IPS-11a (cell line): ENCODE measurements around the gene PTGER1.

ENCODE experiments used
- H3K4me3 ChIP-seq: one replicate; pipeline ENCODE4 v1.5.1; 2013; ENCODE audit warnings: low read depth, low read length, control low read depth

PTGER1 gene

GRCh38 chr19:14502334-14503092 is 27.4 kb upstream of the PTGER1 start:
- H3K4me3 ChIP-seq: no peak overlapping the region

- H3K4me3 ChIP-seq: peak overlapping the region; percentile 8
Measured at GRCh38 chr19:14497228-14497921, 22.2 kb upstream of the PTGER1 start.

- no peak overlapping the region for H3K4me3 ChIP-seq
Measured at GRCh38 chr19:14496834-14497227, 21.7 kb upstream of the PTGER1 start.

GRCh38 chr19:14496029-14496833 is 21.1 kb upstream of the PTGER1 start, which contains the start of gene GIPC1:
TSS of gene GIPC1 (minus strand) at chr19:14496127. CDS start at chr19:14482976, 13,151 bp downstream.
- H3K4me3 ChIP-seq: peak within 1 kb of the TSS; percentile 47

GRCh38 chr19:14495672-14496028 is 20.5 kb upstream of the PTGER1 start:
- peak overlapping the region; percentile 47 for H3K4me3 ChIP-seq

GRCh38 chr19:14494910-14495671 is 19.9 kb upstream of the PTGER1 start:
- H3K4me3 ChIP-seq: peak overlapping the region; percentile 47

- H3K4me3 ChIP-seq: no peak overlapping the region
Measured at GRCh38 chr19:14494411-14494810, 19.3 kb upstream of the PTGER1 start.

- no peak overlapping the region for H3K4me3 ChIP-seq
Measured at GRCh38 chr19:14492756-14493337, 17.7 kb upstream of the PTGER1 start.

- H3K4me3 ChIP-seq: no peak overlapping the region
Measured at GRCh38 chr19:14487370-14488125, 12.4 kb upstream of the PTGER1 start.

- no peak overlapping the region for H3K4me3 ChIP-seq
Measured at GRCh38 chr19:14482172-14482941, 7.2 kb upstream of the PTGER1 start.

- H3K4me3 ChIP-seq: no peak overlapping the region
Measured at GRCh38 chr19:14480700-14481079, 5.5 kb upstream of the PTGER1 start.

- H3K4me3 ChIP-seq: no peak overlapping the region
Measured at GRCh38 chr19:14479975-14480699, 5.0 kb upstream of the PTGER1 start.

- no peak overlapping the region for H3K4me3 ChIP-seq
Measured at GRCh38 chr19:14479309-14479974, 4.3 kb upstream of the PTGER1 start.

- H3K4me3 ChIP-seq: no peak overlapping the region
Measured at GRCh38 chr19:14478113-14478545, 3.0 kb upstream of the PTGER1 start.

- H3K4me3 ChIP-seq: no peak overlapping the region
Measured at GRCh38 chr19:14477418-14478112, 2.4 kb upstream of the PTGER1 start.

- no peak overlapping the region for H3K4me3 ChIP-seq
Measured at GRCh38 chr19:14476673-14477401, 1.7 kb upstream of the PTGER1 start.

GRCh38 chr19:14476327-14476672 is 1.1 kb upstream of the PTGER1 start:
- no peak overlapping the region for H3K4me3 ChIP-seq
